CD4-positive, alpha-beta T cell (primary cell): ENCODE results near the gene NDUFS5. TPM values are rescaled to one million over a fixed set of nuclear protein-coding genes. Genes with fewer than 3 reads are reported as not detected.

Source experiments
- ATAC-seq: fragments of 200-7000 bp; cut with Tn5 transposase; one replicate; pipeline ENCODE4 v1.10.0; 2022; ENCODE audit warnings: mild to moderate bottlenecking; ENCODE audit not compliant: poor library complexity
- CTCF ChIA-PET: fragments of 350-600 bp; sonication (Branson Sonifier 250); formaldehyde crosslinking; loops from one replicate; lab custom pipeline; 2021; ENCODE audit warnings: antibody characterized with exemption, inconsistent platforms; lab: Charles Lee
- POLR2A ChIA-PET: fragments of 350-600 bp; sonication (Branson Sonifier 250); formaldehyde crosslinking; loops from one replicate; lab custom pipeline; 2021; ENCODE audit warnings: antibody characterized with exemption, inconsistent platforms; lab: Charles Lee
- DNase-seq, 14 experiments: peaks; one replicate each; pipeline ENCODE4 v3.0.0-alpha.2; 2013 to 2020; ENCODE audit warnings: mixed read lengths in 2 of 14
- H3K27ac ChIP-seq, 2 donors: one replicate each; pipeline versions ENCODE4 v1.5.1 to v1.7.0; 2013; ENCODE audit warnings: low read length in 2 of 2, low read depth in 1 of 2, mild to moderate bottlenecking in 1 of 2
- H3K27me3 ChIP-seq, 2 experiments: 1 replicate in 1 of 2; 2 replicates in 1 of 2; pipeline versions ENCODE4 v1.6.1 to v1.7.0; 2013; ENCODE audit warnings: low read length in 2 of 2, control low read depth in 1 of 2, mild to moderate bottlenecking in 1 of 2, moderate library complexity in 1 of 2; ENCODE audit not compliant: insufficient read depth in 2 of 2, control insufficient read depth in 1 of 2
- H3K36me3 ChIP-seq: one replicate; pipeline ENCODE4 v1.6.1; 2013; ENCODE audit warnings: low read length, control low read depth; ENCODE audit not compliant: insufficient read depth
- H3K4me1 ChIP-seq: one replicate; pipeline ENCODE4 v1.6.1; 2013; ENCODE audit warnings: low read length, control low read depth; ENCODE audit not compliant: insufficient read depth
- H3K4me3 ChIP-seq: one replicate; pipeline ENCODE4 v1.5.1; 2013; ENCODE audit warnings: mild to moderate bottlenecking, low read length, moderate library complexity
- H3K9me3 ChIP-seq, 2 experiments: 1 replicate in 1 of 2; 2 replicates in 1 of 2; pipeline versions ENCODE4 v1.6.1 to v1.7.0; 2013; ENCODE audit warnings: low read length in 2 of 2, mild to moderate bottlenecking in 2 of 2, control low read depth in 1 of 2, moderate library complexity in 1 of 2; ENCODE audit not compliant: control insufficient read depth in 1 of 2, insufficient read depth in 1 of 2
- H3K27ac Mint-ChIP-seq: one replicate; pipeline ENCODE4 v1.8.0; 2020; ENCODE audit warnings: mixed read lengths
- H3K27me3 Mint-ChIP-seq: one replicate; pipeline ENCODE4 v1.8.0; 2021; ENCODE audit warnings: mixed read lengths
- H3K36me3 Mint-ChIP-seq: one replicate; pipeline ENCODE4 v1.8.0; 2021; ENCODE audit warnings: low read depth, mixed read lengths
- H3K4me1 Mint-ChIP-seq: one replicate; pipeline ENCODE4 v1.8.0; 2021; ENCODE audit warnings: low read depth, mixed read lengths
- H3K4me3 Mint-ChIP-seq: one replicate; pipeline ENCODE4 v1.8.0; 2020; ENCODE audit warnings: mild to moderate bottlenecking, mixed read lengths
- H3K9me3 Mint-ChIP-seq: one replicate; pipeline ENCODE4 v1.8.0; 2020; ENCODE audit warnings: mixed read lengths
- intact Hi-C, 2 experiments: fragments of 100-400 bp; cut with DNase I in 1 of 2; cut with micrococcal nuclease in 1 of 2; formaldehyde crosslinking; loops; one replicate each; pipeline versions ENCODE4 v1.15.1 to v1.9.0; 2023 to 2025; cut with DNase I, micrococcal nuclease
- total RNA-seq, 174 experiments: library from RNA in 2 of 174; stranded (reverse) in 2 of 174; gene quantifications; one replicate each; pipeline ENCODE4 v1.2.3 and lab custom pipeline; 2021 to 2026
- TF ChIP-seq, protein P1 (sequence below): fragments of 200-600 bp; IDR thresholded peaks from one replicate; pipeline ENCODE4 v1.8.0; 2022; ENCODE audit warnings: antibody characterized with exemption, mild to moderate bottlenecking

NDUFS5 gene
- total RNA-seq, 2 experiments from 2014 or later, result 153 to 156 TPM

DNA sequence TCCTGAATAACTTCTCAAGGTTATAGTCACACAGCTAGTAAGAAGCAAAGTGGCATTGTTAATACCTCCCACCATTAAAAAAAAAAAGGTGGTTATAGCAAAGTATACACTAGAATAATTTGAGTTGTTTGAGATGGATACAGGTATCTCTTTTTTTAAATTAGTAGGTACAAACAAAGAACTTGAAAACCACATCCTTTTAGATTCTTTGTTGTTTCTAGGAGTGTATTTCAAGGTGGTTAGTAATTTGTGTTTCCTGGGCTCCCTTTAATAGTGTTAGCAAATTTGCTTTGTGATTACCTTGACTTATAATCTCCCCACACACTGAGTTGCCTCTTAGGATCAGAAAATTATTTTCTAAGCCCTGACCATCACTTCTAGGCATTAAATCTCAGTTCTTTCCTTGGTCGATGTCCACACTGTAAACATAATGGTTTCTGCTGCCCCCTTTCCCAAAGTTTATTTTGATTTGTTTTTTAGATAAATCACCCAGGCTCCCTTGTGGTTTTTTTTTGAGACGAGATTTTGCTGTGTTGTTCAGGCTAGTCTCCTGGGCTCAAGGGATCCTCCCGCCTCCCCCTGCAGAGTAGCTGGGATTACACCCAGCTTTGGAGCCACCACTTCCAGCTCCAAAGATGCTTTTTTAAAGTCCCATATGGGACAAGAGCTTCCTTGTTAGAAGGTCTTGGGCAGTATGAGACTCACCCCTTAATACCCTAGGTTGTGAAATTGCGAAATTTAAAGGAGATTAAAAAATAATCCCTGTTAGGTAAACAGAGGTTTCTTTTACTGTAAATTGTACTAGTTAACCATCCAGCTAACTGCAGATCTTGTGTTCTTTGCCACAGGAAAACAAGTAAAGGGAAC is 28.9 kb upstream of the NDUFS5 start:
- peak overlapping the region; percentile 87 for H3K27ac Mint-ChIP-seq

DNA sequence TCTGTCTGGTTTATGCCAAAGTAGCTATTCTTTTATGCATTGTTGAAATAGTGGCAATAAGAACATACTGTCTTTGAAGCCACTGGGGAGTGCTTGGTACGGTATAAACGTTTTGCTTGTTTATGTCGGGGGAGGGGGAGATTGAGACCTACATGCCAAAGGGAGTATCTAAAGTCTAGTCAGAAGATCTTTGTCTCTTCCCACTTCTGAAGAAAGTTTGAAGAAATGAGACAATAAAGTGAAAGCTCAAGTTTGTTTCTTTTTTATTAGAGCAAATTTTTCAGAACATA is 28.3 kb upstream of the NDUFS5 start:
- POLR2A ChIA-PET, result interaction anchor here (0.8 to 2.9 kb wide), 5 partner anchors 20 to 125 kb away, joined by 3 to 21 read pairs (median 3); partner anchors contain the start of genes MYCBP and NDUFS5
- Mint-ChIP-seq H3K9me3 (no peaks in the 10 kb centered on the region), H3K4me1 (peaks cover 68% of the 10 kb centered on the region), H3K36me3 (peaks cover 73% of the 10 kb centered on the region), H3K27me3 (no peaks in the 10 kb centered on the region), H3K4me3 (peak overlapping the region; percentile 81), H3K27ac (peak overlapping the region; percentile 87)
- peak in 3 of 14 experiments; percentile 11 to 40 (median 34) for DNase-seq
- intact Hi-C loops, result loop anchor here (2.0 to 10.0 kb wide), 4 partner anchors 25 to 577 kb away; partner anchors contain the start of genes NDUFS5 (in 1 of the 2), PABPC4 (in 1 of the 2) and RRAGC (in 1 of the 2)
- CTCF ChIA-PET, result interaction anchor here (1.0 kb wide), 1 partner anchor 20 kb away, joined by 3 read pairs; no protein-coding TSS in a partner anchor
- peaks cover 52% of the 10 kb centered on the region for H3K4me1 ChIP-seq
- peak; percentile 24 for ATAC-seq
- no peaks in the 10 kb centered on the region for H3K27me3 ChIP-seq
- peak overlapping the region in 1 of 2 donors; percentile 31 for H3K27ac ChIP-seq
- H3K9me3 ChIP-seq, result no peaks in the 10 kb centered on the region
- peaks cover 56% of the 10 kb centered on the region for H3K36me3 ChIP-seq
- TF ChIP-seq, protein P1, sequence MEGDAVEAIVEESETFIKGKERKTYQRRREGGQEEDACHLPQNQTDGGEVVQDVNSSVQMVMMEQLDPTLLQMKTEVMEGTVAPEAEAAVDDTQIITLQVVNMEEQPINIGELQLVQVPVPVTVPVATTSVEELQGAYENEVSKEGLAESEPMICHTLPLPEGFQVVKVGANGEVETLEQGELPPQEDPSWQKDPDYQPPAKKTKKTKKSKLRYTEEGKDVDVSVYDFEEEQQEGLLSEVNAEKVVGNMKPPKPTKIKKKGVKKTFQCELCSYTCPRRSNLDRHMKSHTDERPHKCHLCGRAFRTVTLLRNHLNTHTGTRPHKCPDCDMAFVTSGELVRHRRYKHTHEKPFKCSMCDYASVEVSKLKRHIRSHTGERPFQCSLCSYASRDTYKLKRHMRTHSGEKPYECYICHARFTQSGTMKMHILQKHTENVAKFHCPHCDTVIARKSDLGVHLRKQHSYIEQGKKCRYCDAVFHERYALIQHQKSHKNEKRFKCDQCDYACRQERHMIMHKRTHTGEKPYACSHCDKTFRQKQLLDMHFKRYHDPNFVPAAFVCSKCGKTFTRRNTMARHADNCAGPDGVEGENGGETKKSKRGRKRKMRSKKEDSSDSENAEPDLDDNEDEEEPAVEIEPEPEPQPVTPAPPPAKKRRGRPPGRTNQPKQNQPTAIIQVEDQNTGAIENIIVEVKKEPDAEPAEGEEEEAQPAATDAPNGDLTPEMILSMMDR, result no peak
- peak overlapping the region; percentile 10 for H3K4me3 ChIP-seq

More for the DNA sequence above, 28.9 kb upstream of the NDUFS5 start:
- Mint-ChIP-seq H3K4me1 (peaks cover 71% of the 10 kb centered on the region), H3K4me3 (peak overlapping the region; percentile 81), H3K36me3 (peaks cover 73% of the 10 kb centered on the region), H3K9me3 (no peaks in the 10 kb centered on the region), H3K27me3 (no peaks in the 10 kb centered on the region)
- DNase-seq, result peak in 3 of 14 experiments; percentile 38 to 78 (median 42)
- Histone ChIP-seq H3K36me3 (peaks cover 51% of the 10 kb centered on the region), H3K27ac (peak overlapping the region; percentile 31 to 42), H3K9me3 (no peaks in the 10 kb centered on the region), H3K4me1 (peaks cover 57% of the 10 kb centered on the region), H3K4me3 (peak overlapping the region; percentile 10), H3K27me3 (no peaks in the 10 kb centered on the region)
- ChIA-PET CTCF (interaction anchor here (1.0 kb wide), 1 partner anchor 20 kb away, joined by 3 read pairs; no protein-coding TSS in a partner anchor), POLR2A (interaction anchor here (0.8 to 2.9 kb wide), 6 partner anchors 14 to 124 kb away, joined by 3 to 21 read pairs (median 4); partner anchors contain the start of genes MYCBP and NDUFS5)
- TF ChIP-seq, protein P1, result no peak
- peak; percentile 80 for ATAC-seq
- intact Hi-C loops, result loop anchor here (2.0 to 10.0 kb wide), 3 partner anchors 30 to 578 kb away; partner anchors contain the start of genes NDUFS5 (in 1 of the 2), PABPC4 (in 1 of the 2) and RRAGC (in 1 of the 2)

DNA sequence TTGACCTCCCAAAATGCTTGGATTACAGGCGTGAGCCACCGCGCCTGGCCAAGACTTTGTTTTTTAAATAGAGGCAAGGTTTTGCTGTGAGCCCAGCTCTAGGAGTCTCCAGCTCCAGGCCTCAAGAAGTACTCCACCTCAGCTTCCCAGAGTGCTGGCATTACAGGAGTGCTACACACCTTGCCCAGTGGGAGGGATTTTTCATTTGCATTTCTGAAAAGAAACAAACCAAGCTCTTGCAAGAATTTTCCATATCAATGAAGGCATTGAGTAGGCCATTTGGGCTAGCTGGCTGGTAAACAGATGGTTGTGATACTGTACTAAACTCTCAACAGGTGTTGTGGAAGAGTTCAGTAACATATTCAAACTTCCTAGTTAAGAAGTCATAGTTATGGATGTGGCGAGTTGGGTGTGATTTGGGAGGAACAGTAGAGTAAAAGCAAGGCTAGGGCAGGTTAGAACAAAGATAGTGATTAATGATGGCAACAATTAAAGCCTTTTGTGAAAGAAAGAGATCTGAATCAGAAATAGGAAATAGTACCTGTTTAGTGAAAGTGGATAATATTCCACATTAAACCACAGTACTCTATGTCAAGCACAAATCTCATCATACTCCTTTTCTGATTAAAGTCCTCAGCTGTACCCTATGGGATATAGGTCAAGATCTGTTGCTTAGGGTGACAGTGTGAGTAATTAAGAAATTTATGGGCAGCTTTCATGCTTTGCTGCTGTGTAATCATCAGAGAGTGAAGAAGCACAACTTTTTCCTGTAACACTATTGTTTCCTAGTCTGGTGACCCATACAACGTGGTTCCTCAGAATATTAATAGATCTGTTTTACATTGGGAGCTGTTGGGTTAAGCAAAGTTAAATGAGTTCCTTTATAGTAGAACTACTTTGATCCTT is 24.4 kb upstream of the NDUFS5 start:
- ATAC-seq (no peak), DNase-seq (no peak)
- Mint-ChIP-seq H3K9me3 (no peaks in the 10 kb centered on the region), H3K4me1 (peaks cover 40% of the 10 kb centered on the region), H3K27me3 (no peaks in the 10 kb centered on the region), H3K27ac (peak overlapping the region; percentile 8), H3K36me3 (peaks cover 85% of the 10 kb centered on the region), H3K4me3 (no peak overlapping the region)
- peaks cover 21% of the 10 kb centered on the region for H3K4me1 ChIP-seq
- no peak overlapping the region for H3K4me3 ChIP-seq
- H3K27me3 ChIP-seq, result no peaks in the 10 kb centered on the region
- no peak overlapping the region for H3K27ac ChIP-seq
- intact Hi-C loops, result no loop called here
- TF ChIP-seq, protein P1, result no peak
- POLR2A ChIA-PET, result interaction anchor here (0.9 to 1.2 kb wide), 2 partner anchors 24 to 148 kb away, joined by 3 to 4 read pairs; partner anchors contain the start of gene NDUFS5
- H3K9me3 ChIP-seq, result no peaks in the 10 kb centered on the region
- peaks cover 86% of the 10 kb centered on the region for H3K36me3 ChIP-seq
- CTCF ChIA-PET, result no interaction called here
